ENCODE data around the gene THSD4. TPM values are rescaled to one million over a fixed set of nuclear protein-coding genes. Genes with fewer than 3 reads are reported as not detected.
A peak's percentile ranks its signal among the peaks of the same experiment; 100 is the strongest.

The THSD4 gene
- total RNA-seq, 1 experiment from 2014 or later, result 29.0 TPM

DNA sequence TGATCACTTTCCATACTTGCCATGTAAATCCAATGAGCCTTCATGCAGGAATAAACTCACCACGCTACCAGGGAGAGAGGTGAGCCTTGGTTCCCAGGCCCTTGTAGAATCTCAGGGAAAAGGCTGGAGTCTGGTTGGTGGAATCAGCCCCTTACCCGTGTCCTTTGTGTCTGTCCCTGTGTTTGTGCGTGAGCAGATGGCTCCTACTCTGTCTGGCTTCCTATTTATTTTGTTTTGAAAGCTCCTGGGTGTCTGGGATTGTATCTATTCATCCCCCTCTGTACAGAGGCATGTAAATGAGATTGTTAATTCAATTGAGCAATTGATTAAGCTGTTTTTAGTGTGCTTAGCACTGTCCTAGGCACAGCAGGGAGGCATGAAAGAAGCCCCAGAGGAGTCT, 278.1 kb downstream of the THSD4 start:
- peaks cover 8% of the 10 kb centered on the region; the same call in 1 of the 2 replicates for H3K4me1 ChIP-seq (ENCODE audit: insufficient read depth, low read length)
- no peaks in the 10 kb centered on the region for H3K27me3 ChIP-seq (ENCODE audit: low read length)
- TF ChIP-seq, protein P1, sequence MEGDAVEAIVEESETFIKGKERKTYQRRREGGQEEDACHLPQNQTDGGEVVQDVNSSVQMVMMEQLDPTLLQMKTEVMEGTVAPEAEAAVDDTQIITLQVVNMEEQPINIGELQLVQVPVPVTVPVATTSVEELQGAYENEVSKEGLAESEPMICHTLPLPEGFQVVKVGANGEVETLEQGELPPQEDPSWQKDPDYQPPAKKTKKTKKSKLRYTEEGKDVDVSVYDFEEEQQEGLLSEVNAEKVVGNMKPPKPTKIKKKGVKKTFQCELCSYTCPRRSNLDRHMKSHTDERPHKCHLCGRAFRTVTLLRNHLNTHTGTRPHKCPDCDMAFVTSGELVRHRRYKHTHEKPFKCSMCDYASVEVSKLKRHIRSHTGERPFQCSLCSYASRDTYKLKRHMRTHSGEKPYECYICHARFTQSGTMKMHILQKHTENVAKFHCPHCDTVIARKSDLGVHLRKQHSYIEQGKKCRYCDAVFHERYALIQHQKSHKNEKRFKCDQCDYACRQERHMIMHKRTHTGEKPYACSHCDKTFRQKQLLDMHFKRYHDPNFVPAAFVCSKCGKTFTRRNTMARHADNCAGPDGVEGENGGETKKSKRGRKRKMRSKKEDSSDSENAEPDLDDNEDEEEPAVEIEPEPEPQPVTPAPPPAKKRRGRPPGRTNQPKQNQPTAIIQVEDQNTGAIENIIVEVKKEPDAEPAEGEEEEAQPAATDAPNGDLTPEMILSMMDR (conservative IDR thresholded peaks at IDR 0.05; ENCODE audit: low read depth, low read length), result no peak
- TF ChIP-seq EZH2 (IDR thresholded peaks at IDR 0.05; ENCODE audit: low read length, unreplicated experiment) (no peak), EZH2phosphoT487 (IDR thresholded peaks at IDR 0.05; ENCODE audit: borderline replicate concordance, low read length) (no peak)
- no peak overlapping the region for H3K4me3 ChIP-seq (ENCODE audit: low read length)
- CTCF ChIA-PET, result no interaction called here
- no peak for DNase-seq
- H3K27ac ChIP-seq (ENCODE audit: low read length), result no peak overlapping the region
- no peaks in the 10 kb centered on the region for H4K20me1 ChIP-seq (ENCODE audit: low read length)
- H3K36me3 ChIP-seq (ENCODE audit: low read depth, low read length), result 0 out of 2 replicates have a peak, but pooled peaks cover 3% of the 10 kb centered on the region
- no TSS peak for BruUV-seq (replicated peaks)
- H2AFZ ChIP-seq (ENCODE audit: low read length), result no peak overlapping the region
- POLR2A ChIA-PET (ENCODE audit: unreplicated experiment), result interaction anchor here (0.7 kb wide), 1 partner anchor 1990 kb away, joined by 5 read pairs; no protein-coding TSS in a partner anchor
- ATAC-seq, result no peak
- H3K79me2 ChIP-seq (ENCODE audit: low read length), result no peaks in the 10 kb centered on the region
- H3K9me3 ChIP-seq (ENCODE audit: low read length), result no peaks in the 10 kb centered on the region
- intact Hi-C loops (cut with micrococcal nuclease), result no loop called here
- H3K9ac ChIP-seq (ENCODE audit: low read length), result no peak overlapping the region
- no peak overlapping the region for H3K4me2 ChIP-seq (ENCODE audit: low read length)
- H3K9me2 ChIP-seq (replicated peaks; ENCODE audit: low read length), result no peaks in the 10 kb centered on the region
- no peaks in the 10 kb centered on the region for H3F3A ChIP-seq (ENCODE audit: low read length, unreplicated experiment)

DNA sequence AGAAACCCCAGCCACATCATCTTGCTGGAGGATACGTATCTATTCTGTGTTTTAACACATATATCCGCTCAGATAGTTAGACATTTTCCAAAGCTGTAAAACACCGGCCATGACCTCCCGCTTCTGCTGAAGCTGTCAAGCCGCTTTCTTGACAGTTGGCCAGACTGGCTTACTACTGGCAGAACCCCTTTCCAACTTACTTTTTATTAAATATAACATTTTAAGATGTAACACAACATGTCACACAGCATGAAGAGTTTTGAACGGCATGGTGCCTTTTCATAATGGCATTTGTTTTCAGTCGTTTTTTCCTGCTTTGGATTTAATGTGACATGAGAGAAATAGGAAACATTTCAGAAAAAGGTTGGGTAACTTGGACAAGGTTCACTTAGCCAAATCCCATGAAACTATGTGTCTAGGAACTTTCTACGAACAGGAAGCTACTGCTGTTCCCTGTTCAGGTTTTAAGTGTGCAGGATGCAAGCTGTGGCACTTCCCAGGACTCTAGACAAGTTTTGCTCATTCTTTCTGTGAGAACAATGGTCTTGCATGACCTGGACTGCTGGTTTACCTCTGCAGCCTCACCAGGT, 281.4 kb downstream of the THSD4 start:
- DNase-seq, result peak; percentile 1
- Histone ChIP-seq H4K20me1 (ENCODE audit: low read length) (no peaks in the 10 kb centered on the region), H3K79me2 (ENCODE audit: low read length) (no peaks in the 10 kb centered on the region), H3F3A (ENCODE audit: low read length, unreplicated experiment) (no peaks in the 10 kb centered on the region), H3K9me2 (replicated peaks; ENCODE audit: low read length) (no peaks in the 10 kb centered on the region), H3K27ac (ENCODE audit: low read length) (no peak overlapping the region), H3K4me1 (ENCODE audit: insufficient read depth, low read length) (no peaks in the 10 kb centered on the region), H3K4me3 (ENCODE audit: low read length) (no peak overlapping the region), H3K27me3 (ENCODE audit: low read length) (no peaks in the 10 kb centered on the region), H2AFZ (ENCODE audit: low read length) (no peak overlapping the region), H3K36me3 (ENCODE audit: low read depth, low read length) (0 out of 2 replicates have a peak, but pooled peaks cover 3% of the 10 kb centered on the region), H3K9me3 (ENCODE audit: low read length) (no peaks in the 10 kb centered on the region), H3K9ac (ENCODE audit: low read length) (no peak overlapping the region), H3K4me2 (ENCODE audit: low read length) (no peak overlapping the region)
- TF ChIP-seq, protein P1 (conservative IDR thresholded peaks at IDR 0.05; ENCODE audit: low read depth, low read length), result no peak
- TF ChIP-seq EZH2phosphoT487 (IDR thresholded peaks at IDR 0.05; ENCODE audit: borderline replicate concordance, low read length), result no peak
- TF ChIP-seq EZH2 (IDR thresholded peaks at IDR 0.05; ENCODE audit: low read length, unreplicated experiment), result no peak
- no peak for ATAC-seq
- ChIA-PET CTCF (no interaction called here), POLR2A (ENCODE audit: unreplicated experiment) (interaction anchor here (0.6 to 0.7 kb wide), 2 partner anchors 30 to 997 kb away, joined by 3 to 6 read pairs; no protein-coding TSS in a partner anchor)
- intact Hi-C loops (cut with micrococcal nuclease), result no loop called here
- BruUV-seq (replicated peaks), result no TSS peak

DNA sequence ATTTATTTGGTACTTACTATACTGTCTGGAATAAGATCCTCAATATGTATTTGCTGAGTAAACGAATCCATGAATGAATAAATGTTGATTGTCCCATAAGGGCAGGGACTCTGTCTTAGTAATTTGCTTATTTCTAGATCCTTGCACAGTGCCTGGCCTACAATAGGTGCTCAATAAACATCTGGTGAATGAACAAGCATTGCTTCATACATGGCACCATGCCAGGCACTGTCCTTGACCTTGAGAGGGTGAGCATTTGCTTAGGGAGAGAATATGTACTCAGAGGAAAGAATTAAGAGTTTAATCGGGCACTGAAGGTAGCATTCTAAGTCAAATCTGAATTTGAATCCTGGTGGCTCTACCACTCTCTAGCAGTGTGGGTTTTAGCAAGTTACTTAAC, 282.1 kb downstream of the THSD4 start:
- Histone ChIP-seq H3F3A (ENCODE audit: low read length, unreplicated experiment) (no peaks in the 10 kb centered on the region), H3K9ac (ENCODE audit: low read length) (no peak overlapping the region), H3K9me3 (ENCODE audit: low read length) (no peaks in the 10 kb centered on the region), H2AFZ (ENCODE audit: low read length) (no peak overlapping the region), H3K4me1 (ENCODE audit: insufficient read depth, low read length) (no peaks in the 10 kb centered on the region), H3K4me2 (ENCODE audit: low read length) (no peak overlapping the region), H3K9me2 (replicated peaks; ENCODE audit: low read length) (no peaks in the 10 kb centered on the region), H3K27me3 (ENCODE audit: low read length) (no peaks in the 10 kb centered on the region), H3K36me3 (ENCODE audit: low read depth, low read length) (no peaks in the 10 kb centered on the region), H3K4me3 (ENCODE audit: low read length) (no peak overlapping the region), H3K79me2 (ENCODE audit: low read length) (no peaks in the 10 kb centered on the region), H4K20me1 (ENCODE audit: low read length) (no peaks in the 10 kb centered on the region), H3K27ac (ENCODE audit: low read length) (no peak overlapping the region)
- no TSS peak for BruUV-seq (replicated peaks)
- CTCF ChIA-PET, result no interaction called here
- POLR2A ChIA-PET (ENCODE audit: unreplicated experiment), result no interaction called here
- no peak for ATAC-seq
- TF ChIP-seq EZH2 (IDR thresholded peaks at IDR 0.05; ENCODE audit: low read length, unreplicated experiment) (no peak), EZH2phosphoT487 (IDR thresholded peaks at IDR 0.05; ENCODE audit: borderline replicate concordance, low read length) (no peak)
- intact Hi-C loops (cut with micrococcal nuclease), result no loop called here
- DNase-seq, result peak; percentile 2
